KOPT-K1 (cell line): Measurements from ENCODE around the gene RBMXL3.
"Not testable (repeated sequence)": the region's sequence is repeated elsewhere in the genome, so short reads cannot be mapped to it uniquely, and the experiment has no call there.

Experiments
- H3K27ac ChIP-seq: fragments of 200-600 bp; sonication (generic); 2 replicates; pipeline ENCODE4 v1.5.1; 2016; ENCODE audit warnings: antibody characterized with exemption, mild to moderate bottlenecking, low read depth, low read length; ENCODE audit not compliant: poor library complexity, severe bottlenecking
- H3K36me3 ChIP-seq: fragments of 200-600 bp; sonication (generic); 2 replicates; pipeline ENCODE4 v1.5.1; 2017; ENCODE audit warnings: antibody characterized with exemption, mild to moderate bottlenecking, low read length, moderate library complexity; ENCODE audit not compliant: insufficient read depth
- H3K9me3 ChIP-seq: fragments of 200-600 bp; sonication (generic); 2 replicates; pipeline ENCODE4 v1.5.1; 2017; ENCODE audit warnings: antibody characterized with exemption, low read length, mild to moderate bottlenecking; ENCODE audit not compliant: insufficient read depth, poor library complexity, severe bottlenecking

RBMXL3 gene

DNA sequence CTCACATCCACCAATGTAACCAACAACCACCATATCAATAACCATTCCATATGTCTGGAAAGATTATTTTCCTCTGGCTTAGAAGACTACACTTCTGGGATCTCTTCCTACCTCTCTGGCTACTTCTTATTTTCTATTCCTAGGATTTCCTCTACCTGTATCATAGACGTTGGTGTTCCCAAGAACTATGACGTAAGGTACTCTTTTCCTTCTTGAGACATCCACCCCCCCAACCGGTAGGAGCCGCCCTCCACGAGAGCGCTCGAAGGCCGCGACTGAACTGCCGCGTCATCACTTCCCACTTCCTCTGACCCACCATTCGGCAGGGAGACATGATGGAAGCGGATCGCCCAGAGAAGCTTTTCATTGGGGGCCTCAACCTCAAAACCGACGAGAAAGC, at the start of gene RBMXL3:
TSS of gene RBMXL3 (plus strand) at position 301 of the 400 bp plus-strand sequence. CDS start at position 333, 32 bp downstream.
- Histone ChIP-seq H3K9me3 (no peaks in the 10 kb centered on the region), H3K27ac (no peak within 1 kb of the TSS), H3K36me3 (no peaks in the 10 kb centered on the region)

DNA sequence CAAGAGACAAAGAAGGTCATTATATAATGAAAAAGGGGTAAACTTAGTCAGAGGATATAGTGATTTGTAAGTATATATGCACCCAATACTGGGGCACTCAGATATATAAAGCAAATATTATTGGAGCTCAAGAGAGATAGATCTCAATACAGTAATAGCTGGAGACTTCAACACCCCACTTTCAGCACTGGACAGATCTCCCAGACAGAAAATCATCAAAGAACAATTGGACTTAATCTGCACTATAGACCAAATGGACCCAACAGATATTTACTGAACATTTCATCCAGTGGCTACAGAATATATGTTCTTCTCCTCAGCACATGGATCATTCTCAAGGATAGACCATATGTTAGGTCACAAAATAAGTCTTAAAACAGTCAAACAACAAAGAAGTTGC, 47.2 kb upstream of the RBMXL3 start:
- Histone ChIP-seq H3K9me3 (no peaks in the 10 kb centered on the region), H3K27ac (no peak overlapping the region), H3K36me3 (no peaks in the 10 kb centered on the region)

DNA sequence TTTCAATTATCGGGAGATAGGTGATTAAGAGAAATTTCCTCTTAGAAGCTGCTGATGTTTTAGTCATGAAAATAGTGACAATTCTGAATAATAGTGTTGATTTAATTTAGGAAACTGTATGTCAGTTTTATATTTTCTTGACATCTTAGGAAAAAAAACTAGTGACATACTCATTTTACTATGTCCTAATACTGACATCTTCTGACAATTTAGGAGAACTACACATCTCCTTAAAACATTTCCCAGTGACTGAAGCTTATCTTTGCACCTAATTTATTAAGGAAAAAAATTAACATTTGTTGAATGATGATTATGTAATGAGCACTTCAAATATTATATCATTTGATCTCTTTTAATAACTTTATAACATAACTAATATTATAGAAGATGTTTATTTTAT, 42.0 kb upstream of the RBMXL3 start:
- Histone ChIP-seq H3K9me3 (no peaks in the 10 kb centered on the region), H3K27ac (no peak overlapping the region), H3K36me3 (no peaks in the 10 kb centered on the region)

DNA sequence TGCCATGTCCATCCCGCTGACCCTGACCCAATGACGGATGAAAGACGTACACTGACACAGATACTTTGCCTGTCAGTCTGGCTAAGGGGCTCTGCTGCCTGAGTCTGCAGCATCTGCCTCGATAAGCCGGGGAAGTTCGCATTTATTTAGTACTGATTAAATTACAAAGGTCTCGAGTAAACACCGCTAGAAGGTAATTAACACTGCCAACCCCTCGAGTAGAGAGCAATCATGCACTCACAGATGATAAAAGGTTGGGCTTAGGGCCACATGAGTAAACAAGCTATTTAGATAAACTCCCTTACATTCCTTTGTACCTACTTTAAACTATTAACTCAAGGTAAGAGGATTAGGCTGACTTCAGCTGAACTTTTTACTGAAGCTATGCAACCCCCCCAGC, 16.0 kb upstream of the RBMXL3 start:
- Histone ChIP-seq H3K27ac (no peak overlapping the region), H3K9me3 (no peaks in the 10 kb centered on the region), H3K36me3 (no peaks in the 10 kb centered on the region)

DNA sequence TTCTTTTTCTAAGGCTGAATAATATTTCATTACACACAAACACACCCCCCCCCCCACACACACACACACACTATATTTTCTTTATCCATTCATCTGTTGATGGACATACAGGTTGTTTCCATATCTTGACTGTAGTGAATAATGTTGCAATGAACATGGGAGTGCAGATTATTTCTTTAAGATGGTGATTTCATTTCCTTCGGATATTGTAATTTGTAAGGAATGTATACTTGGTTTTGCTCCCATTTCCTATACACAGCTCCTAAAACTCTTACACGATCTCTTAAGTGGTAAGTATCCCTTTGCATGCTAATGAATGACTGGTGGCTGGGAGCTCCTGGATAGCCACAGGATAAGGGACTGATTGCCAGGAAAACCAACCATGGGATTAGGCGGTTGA, 14.7 kb upstream of the RBMXL3 start:
- no peaks in the 10 kb centered on the region for H3K36me3 ChIP-seq
- H3K9me3 ChIP-seq = no peaks in the 10 kb centered on the region
- no peak overlapping the region for H3K27ac ChIP-seq

DNA sequence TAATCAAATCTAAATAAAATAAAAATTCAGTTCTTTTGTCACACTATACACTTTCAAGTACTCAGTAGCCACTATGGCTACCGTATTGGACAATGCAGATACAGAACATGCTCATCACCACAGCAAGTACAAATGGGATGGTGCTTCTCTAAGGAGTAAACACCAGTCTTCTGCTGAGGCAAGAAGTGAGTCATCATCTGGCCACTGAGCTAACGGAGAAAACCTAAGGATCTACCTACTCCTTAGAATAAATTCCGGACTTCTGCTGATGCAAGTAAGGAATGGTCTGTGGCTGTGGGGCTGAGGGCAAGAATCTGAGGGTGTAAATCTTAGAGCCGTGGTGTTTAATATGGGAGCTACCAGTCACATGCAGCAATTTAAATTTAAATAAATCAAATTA, 11.3 kb upstream of the RBMXL3 start:
- no peak overlapping the region for H3K27ac ChIP-seq
- no peaks in the 10 kb centered on the region for H3K9me3 ChIP-seq
- H3K36me3 ChIP-seq = no peaks in the 10 kb centered on the region

DNA sequence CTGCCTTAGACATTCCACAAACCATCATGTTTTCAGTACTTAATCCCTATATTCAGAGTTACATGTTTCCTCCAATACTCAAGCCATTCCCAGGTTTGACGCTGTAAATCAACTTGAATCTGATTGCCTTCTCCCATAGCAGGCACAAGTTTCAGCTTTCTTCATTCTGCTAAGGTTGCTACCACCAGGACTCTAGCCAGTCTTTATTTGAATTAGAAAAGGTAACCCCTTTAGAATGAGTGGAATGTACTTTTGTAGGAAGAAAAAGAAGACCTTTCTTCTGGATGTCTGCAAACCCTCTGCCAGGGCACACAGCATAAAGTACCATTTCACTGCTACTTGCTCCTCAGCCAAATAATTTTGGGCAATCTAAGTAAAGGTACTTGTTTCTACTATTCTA, 10.7 kb upstream of the RBMXL3 start:
- Histone ChIP-seq H3K27ac (no peak overlapping the region), H3K9me3 (no peaks in the 10 kb centered on the region), H3K36me3 (no peaks in the 10 kb centered on the region)

DNA sequence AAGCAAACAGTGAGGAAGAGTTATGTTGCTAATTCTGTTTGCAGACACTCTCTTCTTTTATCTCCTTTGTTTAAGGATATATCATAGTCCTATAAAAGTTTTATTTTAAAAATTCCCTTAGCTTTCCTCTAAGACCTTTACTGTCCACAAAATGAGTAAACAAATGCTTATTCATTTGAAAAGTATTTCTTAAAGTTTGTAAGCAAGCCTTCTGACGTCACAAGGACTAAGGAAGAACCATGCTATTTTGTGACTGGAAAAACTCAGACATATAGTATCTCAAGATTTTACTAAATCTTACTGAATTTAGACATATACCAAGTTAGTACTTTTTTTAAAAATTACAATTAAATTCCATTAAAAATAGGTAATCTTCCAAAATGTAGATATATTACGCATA, 5.2 kb upstream of the RBMXL3 start:
- Histone ChIP-seq H3K27ac (no peak overlapping the region), H3K36me3 (no peaks in the 10 kb centered on the region), H3K9me3 (no peaks in the 10 kb centered on the region)

DNA sequence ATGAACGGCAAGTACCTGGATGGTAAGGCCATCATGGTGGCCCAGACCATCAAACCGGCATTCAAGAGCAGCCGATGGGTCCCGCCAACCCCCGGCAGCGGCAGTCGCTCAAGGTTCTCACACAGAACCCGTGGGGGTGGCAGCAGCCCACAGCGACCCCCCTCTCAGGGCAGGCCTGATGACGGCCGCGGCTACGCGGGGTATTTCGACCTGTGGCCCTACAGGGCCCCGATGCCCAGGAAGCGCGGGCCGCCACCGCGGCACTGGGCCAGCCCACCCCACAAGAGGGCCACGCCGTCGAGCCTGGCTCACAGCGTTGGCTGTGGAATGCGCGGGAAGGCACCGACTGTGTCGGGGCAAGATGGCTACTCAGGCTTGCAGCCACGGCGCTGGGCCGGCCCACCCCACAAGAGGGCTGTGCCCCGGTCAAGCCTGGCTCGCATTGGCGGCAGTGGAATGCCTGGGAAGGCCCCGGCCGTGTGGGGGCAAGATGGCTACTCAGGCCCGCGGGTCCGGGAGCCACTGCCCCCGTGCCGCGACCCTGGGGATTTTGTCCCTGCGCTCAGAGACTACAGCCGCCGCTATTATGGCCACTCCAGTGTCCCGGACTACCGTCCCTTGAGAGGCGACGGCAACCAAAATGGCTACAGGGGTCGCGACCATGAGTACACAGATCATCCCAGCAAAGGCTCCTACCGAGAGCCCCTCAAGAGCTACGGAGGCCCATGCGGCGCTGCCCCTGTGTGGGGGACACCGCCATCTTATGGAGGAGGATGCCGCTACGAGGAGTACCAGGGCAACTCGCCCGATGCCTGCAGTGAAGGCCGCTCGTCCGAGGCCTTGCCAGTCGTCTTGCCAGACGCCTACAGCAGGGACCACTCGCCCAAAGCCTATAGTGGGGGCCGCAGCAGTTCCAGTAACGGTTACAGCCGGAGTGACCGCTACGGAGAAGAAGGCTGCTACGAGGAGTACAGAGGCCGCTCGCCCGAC, 731 bp downstream of the RBMXL3 start:
- H3K36me3 ChIP-seq = no peaks in the 10 kb centered on the region
- H3K9me3 ChIP-seq = no peaks in the 10 kb centered on the region
- H3K27ac ChIP-seq = no peak overlapping the region

DNA sequence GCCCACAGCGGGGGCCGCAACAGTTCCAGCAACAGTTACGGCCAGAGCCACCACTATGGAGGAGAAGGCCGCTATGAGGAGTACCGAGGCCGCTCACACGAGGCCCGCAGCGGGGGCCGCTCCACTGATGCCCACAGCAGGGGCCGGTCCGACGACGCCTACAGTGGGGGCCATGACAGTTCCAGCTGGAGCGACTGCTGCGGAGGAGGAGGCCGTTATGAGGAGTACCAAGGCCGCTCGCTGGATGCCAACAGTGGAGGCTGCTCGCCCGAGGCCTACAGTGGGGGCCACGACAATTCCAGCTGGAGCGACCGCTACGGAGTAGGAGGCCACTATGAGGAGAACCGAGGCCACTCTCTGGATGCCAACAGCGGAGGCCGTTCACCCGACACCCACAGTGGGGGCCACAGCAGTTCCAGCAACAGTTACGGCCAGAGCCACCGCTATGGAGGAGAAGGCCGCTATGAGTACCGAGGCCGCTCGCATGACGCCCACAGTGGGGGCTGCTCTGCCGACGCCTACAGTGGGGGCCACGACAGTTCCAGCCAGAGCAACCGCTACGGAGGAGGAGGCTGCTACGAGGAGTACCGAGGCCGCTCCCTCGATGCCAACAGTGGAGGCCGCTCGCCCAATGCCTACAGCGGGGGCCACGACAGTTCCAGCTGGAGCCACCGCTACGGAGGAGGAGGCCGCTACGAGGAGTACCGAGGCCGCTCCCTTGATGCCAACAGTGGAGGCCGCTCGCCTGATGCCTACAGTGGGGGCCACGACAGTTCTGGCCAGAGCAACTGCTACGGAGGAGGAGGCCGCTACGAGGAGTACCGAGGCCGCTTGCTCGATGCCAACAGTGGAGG, 1.7 kb downstream of the RBMXL3 start:
- H3K27ac ChIP-seq = no peak overlapping the region
- no peaks in the 10 kb centered on the region for H3K9me3 ChIP-seq
- no peaks in the 10 kb centered on the region for H3K36me3 ChIP-seq

DNA sequence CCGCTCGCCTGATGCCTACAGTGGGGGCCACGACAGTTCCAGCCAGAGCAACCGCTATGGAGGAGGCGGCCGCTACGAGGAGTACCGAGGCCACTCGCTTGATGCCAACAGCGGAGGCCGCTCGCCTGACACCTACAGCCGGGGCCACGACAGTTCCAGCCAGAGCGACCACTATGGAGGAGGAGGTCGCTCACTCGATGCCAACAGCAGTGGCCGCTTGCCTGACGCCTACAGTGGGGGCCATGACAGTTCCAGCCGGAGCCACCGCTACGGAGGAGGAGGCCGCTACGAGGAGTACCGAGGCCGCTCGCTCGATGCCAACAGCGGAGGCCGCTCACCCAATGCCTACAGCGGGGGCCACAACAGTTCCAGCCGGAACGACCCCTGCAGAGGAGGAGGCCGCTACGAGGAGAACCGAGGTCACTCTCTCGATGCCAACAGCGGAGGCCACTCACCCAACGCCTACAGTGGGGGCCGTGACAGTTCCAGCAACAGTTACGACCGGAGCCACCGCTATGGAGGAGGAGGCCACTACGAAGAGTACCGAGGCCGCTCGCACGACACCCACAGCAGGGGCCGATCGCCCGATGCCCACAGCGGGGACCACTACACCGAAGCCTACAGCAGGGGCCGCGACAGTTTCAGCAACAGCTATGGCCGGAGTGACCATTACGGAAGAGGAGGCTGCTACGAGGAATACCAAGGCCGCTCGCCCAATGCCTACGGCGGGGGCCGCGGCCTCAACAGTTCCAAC, 2.5 kb downstream of the RBMXL3 start:
- Histone ChIP-seq H3K9me3 (no peaks in the 10 kb centered on the region), H3K36me3 (no peaks in the 10 kb centered on the region), H3K27ac (no peak overlapping the region)

DNA sequence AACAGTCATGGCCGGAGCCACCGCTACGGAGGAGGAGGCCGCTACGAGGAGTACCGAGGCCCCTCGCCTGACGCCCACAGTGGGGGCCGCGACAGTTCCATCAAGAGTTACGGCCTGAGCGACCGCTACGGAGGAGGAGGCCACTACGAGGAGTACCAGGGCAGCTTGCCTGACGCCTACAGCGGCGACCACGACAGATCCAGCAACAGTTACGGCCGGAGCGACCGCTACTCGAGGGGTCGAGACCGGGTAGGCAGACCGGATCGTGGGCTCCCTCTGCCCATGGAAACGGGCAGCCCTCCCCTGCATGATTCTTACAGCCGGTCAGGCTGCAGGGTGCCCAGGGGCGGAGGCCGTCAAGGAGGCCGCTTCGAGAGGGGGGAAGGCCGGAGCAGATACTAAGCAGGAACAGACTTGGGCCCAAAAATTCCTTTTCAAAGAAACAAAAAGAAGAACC, 3.1 kb downstream of the RBMXL3 start:
- H3K9me3 ChIP-seq = no peaks in the 10 kb centered on the region
- no peaks in the 10 kb centered on the region for H3K36me3 ChIP-seq
- H3K27ac ChIP-seq = no peak overlapping the region

DNA sequence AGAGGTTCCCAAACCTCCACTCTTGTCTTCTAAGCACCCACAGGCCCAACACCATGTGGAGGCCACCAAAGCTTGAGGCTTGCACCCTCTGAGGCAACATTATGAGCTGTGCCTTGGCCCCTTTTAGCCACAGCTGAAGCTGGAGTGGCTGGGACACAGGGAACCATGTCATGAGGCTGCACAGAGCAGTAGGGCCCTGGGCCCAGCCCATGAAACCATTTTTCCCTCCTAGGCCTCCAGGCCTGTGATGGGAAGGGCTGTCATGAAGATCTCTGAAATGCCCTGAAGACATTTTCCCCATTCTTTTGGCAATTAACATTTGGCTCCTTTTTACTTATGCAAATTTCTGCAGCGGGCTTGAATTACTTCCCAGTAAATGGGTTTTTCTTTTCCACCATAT, 14.8 kb downstream of the RBMXL3 start:
- no peaks in the 10 kb centered on the region for H3K9me3 ChIP-seq

DNA sequence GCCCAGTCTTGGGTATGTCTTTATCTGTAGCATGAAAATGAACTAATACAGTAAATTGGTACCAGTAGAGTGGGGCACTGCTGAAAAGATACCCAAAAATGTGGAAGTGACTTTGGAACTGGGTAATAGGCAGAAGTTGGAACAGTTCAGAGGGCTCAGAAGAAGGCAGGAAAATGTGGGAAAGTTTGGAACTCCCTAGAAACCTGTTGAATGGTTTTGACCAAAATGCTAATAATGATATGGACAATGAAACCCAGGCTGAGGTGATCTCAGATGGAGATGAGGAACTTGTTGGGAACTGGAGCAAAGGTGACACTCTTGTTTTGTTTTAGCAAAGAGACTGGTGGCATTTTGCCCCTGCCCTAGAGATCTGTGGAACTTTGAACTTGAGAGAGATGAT, 20.3 kb downstream of the RBMXL3 start:
- H3K9me3 ChIP-seq, H3K36me3 ChIP-seq, H3K27ac ChIP-seq: not testable (repeated sequence)

More for the DNA sequence above, 14.8 kb downstream of the RBMXL3 start:
- no peak overlapping the region for H3K27ac ChIP-seq
- no peaks in the 10 kb centered on the region for H3K36me3 ChIP-seq

DNA sequence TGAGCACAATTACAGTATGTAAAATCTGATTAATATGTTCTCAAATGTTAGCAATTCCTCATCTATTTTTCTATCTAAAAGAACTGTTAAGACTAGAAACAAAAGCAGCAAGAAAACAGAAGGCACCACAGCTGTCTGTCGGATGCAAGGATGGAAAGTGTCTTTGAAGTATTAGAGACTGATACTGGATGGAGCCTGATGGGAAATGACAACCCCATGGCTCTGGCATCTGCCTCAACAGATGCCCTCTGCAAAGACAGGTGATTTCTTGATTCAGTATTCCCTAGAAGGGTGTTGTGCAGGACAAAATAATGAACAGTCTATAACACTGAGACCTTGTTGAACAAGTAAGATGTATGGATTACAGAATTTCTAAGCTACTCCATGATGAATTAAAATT, 24.9 kb downstream of the RBMXL3 start:
- no peaks in the 10 kb centered on the region for H3K36me3 ChIP-seq
- no peaks in the 10 kb centered on the region for H3K9me3 ChIP-seq
- no peak overlapping the region for H3K27ac ChIP-seq
